Measurements from ENCODE around the gene TBL1X.

DNA sequence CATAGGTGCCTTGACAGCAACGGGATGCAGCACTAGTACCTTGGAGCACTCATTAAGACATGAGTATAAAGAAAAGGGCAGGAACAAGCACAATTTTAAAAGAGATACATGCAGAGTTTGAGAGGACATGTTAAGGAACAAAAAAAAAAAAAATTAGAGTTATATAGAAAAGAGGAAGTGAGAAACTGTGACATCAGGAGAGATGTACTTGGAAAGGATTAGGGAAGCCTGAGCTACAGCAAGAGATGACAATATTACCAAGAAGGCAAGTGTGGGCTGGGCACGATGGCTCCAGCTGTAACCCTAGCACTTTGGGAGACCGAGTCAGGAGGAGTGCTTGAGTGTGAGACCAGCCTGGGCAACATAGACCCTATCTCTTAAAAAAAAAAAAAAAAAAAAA lies 263.4 kb downstream of the TBL1X start:
- no peak for TF ChIP-seq SRF (IDR thresholded peaks at IDR 0.05; ENCODE audit: low read depth, low read length)
- TF ChIP-seq, protein P1, sequence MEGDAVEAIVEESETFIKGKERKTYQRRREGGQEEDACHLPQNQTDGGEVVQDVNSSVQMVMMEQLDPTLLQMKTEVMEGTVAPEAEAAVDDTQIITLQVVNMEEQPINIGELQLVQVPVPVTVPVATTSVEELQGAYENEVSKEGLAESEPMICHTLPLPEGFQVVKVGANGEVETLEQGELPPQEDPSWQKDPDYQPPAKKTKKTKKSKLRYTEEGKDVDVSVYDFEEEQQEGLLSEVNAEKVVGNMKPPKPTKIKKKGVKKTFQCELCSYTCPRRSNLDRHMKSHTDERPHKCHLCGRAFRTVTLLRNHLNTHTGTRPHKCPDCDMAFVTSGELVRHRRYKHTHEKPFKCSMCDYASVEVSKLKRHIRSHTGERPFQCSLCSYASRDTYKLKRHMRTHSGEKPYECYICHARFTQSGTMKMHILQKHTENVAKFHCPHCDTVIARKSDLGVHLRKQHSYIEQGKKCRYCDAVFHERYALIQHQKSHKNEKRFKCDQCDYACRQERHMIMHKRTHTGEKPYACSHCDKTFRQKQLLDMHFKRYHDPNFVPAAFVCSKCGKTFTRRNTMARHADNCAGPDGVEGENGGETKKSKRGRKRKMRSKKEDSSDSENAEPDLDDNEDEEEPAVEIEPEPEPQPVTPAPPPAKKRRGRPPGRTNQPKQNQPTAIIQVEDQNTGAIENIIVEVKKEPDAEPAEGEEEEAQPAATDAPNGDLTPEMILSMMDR (IDR thresholded peaks at IDR 0.05; ENCODE audit: control extremely low read depth in 1 of 3, insufficient read depth in 1 of 3, low read depth in 1 of 3, low read length in 3 of 3) = no peak
- TF ChIP-seq, protein P2, sequence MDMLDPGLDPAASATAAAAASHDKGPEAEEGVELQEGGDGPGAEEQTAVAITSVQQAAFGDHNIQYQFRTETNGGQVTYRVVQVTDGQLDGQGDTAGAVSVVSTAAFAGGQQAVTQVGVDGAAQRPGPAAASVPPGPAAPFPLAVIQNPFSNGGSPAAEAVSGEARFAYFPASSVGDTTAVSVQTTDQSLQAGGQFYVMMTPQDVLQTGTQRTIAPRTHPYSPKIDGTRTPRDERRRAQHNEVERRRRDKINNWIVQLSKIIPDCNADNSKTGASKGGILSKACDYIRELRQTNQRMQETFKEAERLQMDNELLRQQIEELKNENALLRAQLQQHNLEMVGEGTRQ (IDR thresholded peaks at IDR 0.05; ENCODE audit: low read length) = no peak
- no peak for TF ChIP-seq JUND (IDR thresholded peaks at IDR 0.05; ENCODE audit: low read length)

All from H1 (cell line).